CD4-positive, alpha-beta T cell treated with Interleukin-4 for 1 hour (primary cell): ENCODE results near the gene EMX1.

ENCODE experiments used
- DNase-seq, 2 donors: peaks; one replicate each; pipeline ENCODE4 v3.0.0-alpha.2; 2020 to 2022

EMX1 gene

DNA sequence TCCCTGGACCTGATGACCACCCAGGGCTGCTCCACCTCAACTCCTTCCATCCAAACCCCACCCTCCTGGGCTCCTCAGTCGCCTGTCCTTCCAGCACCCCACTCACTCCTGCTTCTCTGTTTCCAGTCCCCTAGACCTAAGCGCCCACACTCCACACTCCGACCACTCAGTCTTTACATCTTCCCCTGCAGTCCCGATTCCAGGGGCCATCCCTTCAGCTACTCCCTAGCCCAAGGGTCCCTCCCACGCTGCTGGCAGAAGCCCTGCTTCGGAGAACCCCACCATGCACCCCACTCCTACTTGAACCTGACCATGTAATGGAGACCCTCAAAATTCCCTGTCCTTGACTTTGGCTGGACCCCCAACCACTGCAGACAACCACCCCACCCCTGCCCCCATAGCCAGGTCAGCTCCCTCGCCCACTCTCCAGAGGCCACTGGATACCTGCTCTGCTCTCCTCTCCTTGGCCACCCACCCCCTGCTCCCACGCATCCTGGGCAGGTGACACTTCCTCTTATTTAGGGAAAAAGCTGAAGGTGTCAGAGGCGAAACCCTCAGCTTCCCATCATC, 28.2 kb downstream of the EMX1 start:
- DNase-seq: no peak

DNA sequence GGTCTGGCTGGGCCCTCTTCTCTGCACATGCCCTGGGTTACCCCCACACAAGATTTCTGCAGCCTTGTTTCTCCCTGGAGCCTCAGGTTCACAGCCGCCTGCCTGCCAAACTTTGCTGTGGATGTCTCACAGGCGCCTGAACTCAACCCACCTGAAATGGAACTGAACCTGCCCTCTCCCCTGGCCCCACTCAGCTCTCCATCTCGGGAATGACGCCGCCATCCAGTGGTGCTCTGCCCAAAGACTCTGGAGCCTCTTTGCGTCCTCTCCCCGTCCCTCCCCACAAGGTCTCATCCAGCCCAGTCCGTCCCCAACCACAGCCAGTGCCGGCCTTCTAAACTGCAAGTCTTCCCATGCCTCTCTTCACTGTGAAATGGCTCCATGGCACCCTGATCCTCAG, 29.1 kb downstream of the EMX1 start:
- DNase-seq: no peak

DNA sequence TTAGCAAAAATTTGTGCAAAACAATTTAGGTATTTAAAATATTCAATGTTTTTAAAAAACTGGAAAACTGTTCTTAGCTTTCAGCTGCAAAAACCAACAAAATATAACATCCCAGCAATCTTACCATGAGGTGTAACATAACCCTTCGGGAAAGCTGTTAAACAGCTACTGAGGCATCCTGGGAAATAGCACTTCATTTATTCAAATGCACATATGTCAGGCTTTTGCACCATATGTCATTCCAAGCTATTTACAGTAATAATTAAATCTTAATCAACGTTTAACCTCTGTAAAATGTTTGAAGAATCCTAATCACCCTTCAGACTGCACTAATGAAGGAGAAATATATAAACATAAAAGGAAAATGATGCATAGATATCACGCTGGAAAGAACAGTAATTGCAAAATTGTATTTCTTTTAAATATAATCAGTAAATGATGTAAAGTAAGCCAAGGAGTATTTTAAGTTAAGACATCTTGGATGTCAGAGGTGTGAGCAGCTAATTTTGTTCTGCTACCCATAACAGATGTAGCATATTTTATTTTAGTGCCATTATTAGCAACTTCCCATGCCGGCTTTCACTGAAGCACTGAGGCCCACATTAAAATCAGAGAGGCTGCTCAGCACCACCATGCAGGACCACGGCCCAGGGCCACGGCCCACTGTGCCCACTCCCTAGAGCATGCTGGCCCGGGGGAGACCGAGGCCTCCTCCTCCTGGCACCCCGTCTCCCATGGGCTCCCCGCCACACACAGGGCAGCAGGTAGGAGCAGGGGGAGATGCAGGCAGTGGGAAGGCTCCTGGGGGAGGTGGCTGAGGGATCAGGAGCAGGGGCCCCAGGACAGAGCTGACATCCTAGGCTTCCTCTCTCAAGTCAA, 30.9 kb downstream of the EMX1 start:
- DNase-seq: no peak

DNA sequence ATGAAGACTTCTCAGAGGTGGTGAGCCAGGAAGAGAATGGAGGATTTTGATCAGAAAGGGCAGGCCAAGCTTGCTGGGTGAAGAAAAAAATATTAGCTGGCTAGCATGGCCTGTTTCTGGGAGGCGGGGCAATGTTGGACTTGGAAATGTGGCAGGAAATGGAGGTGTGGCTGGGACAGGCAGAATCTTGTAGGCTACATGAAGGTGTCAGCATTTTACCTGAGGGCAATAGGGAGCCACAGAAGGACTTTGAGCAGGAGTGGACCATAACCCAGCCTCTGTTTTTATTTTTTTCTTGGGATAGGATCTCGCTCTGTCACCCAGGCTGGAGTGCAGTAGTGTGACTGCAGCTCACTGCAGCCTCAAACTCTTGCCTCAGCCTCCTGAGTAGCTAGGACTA, 31.7 kb downstream of the EMX1 start:
- no peak for DNase-seq

DNA sequence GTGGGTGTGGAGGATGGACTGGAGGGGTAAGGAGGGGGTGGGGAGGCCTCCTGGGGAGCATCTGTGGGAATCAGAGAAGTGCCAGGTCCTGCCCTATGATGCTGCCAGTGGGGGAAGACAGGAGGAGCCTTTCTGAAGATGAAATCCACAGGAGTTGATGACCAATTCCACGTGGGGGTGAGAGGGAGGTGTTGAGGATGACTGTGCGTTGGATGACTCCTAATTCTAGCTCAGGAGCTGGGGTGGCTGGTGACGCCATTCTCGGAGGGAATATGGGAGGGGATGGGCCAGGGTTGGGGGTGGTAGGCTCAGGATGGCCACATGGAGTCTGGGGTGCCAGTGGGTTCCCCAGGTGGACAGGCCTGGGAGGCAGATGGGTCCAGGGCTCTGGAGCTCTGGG, 32.3 kb downstream of the EMX1 start:
- no peak for DNase-seq

DNA sequence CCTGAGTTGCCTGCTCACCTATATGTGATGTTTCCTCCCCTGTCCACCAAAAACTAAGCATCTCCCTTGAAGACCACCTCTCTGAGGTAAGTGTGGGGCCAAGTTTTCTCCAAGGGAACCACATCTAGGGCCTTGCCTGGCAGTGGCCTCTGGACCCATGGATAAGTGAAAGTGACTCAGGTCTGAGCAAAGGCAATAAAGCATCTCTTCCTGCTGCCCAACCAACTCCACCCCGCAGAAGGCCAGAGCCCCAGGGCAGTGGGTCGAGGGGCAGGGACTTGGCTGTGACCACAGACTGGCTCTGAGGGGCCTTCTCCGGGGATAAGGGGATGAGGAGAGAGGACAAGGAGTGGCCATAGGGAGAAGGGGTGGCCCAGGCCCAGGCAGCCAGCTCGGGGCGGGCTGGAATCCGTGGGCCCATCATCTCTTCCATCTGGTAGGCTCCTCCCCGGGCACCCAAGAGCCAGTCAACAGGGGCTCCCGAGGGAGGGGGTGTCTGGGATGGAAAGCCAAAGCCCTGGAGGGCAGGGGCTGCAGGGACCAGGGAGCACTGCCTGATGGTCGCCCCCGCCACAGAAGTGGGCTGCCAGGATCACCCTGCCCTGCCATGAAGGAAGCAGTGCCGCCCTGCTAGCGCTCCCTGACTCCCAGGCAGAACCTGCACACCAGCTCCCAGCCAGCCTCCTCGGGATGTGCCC, 33.4 kb downstream of the EMX1 start:
- DNase-seq: no peak

DNA sequence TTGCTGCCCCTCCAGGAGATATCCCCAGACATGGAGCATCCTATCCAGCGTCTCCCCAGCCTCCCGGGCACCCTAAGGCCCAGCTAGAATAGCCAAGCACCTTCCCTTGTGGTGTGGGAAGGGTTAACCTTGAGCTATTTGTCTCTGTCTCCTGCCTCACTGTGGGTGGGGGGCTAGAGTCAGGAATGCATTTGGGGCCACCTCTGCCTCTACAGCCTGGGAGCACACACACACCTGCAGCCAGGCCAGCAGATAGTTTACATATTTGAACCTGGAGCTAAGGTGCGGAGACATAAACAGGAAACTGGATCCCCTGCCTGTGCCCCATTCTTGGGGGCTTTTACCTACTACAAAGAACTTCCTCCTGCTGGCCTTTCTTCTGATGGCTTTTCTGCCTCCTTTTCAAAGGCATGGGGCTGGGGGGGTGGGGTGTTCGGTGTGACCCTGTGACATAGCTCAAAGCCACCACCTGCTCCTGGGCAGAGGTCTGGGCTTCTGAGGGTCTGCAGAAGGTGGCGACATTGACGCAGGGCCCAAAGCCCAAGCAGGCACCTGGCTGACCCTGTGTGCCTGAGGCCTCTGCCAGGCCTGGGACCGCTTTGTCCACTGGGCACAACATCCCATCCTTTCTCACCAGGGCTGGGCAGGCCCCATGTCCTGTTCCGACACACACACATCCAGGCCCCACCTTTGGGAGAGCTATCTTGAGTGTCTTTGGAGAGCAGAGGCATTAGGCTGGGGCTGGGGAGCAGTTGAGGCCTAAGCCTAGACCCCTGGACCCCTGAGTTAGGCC, 34.2 kb downstream of the EMX1 start:
- DNase-seq: no peak

DNA sequence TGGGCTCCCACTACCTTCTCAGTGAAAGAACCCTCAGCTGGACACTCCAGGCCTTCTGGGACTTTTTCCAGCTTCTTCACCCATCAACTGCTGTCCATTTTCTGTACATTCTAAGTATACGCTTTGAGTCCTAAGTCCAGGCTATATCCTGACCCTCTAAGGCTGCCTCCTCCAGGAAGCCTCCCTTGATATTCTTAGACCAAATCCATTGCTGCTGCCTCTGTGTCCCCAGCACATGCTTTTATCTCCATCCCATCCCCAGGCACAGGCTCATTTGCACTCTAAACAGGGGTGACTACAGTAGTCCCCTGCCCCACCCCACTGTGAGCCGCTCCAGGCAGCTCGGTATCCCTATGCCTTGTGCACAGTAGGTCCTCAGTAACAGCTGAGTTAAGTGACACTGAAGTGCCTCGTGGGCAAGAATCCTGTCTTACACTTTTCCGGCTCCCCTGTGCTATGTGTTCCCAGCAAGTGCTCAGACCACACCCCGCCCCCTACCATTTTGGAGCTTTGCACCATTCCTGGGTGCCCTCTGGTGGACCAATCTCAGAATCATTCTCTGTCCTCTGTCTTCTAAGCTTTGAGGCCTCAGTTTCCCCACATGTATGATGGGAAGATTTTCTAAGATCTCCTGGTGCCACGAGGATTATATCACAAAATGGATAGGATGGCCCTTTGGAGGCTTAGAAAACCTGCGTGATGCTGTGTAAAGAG, 34.9 kb downstream of the EMX1 start:
- no peak for DNase-seq

DNA sequence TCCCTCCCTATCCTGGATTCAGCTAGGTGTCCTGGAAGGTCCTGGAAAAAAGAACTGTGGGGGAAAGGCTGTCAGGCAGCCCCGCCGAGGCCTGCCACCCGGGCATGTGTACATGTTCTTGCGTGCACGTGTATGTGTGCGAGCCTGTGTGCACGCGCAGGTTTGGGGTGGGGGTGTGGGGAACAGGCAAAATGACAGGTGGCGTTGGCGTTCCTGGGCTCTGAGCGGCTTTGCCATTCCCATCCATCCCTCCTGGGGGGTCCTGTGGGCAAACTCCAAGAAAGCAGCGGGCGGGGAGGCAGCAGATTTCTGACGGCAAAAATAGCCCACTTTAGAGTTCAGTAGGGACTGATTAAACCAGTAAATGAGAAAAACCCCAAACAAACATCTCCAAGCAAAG, 35.6 kb downstream of the EMX1 start:
- no peak for DNase-seq

DNA sequence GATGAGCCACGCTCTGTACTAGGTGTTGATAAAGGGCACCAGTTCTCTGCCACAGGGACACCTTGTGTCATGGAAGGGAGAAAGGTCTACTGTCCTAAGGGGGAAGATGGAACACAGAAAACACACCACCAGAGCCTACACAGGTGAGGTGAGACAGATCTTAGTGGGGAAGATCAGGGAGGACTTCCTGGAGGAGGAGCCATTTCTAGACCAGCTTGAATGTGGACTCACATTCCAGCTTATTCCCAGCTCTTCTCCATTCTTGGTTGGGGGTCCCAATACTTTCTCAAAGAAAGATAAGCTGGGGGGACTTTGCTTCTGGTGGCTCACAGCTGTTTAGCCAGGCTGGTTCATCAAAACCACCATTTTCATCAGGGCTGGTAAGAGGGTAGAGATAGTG, 36.2 kb downstream of the EMX1 start:
- DNase-seq: no peak

DNA sequence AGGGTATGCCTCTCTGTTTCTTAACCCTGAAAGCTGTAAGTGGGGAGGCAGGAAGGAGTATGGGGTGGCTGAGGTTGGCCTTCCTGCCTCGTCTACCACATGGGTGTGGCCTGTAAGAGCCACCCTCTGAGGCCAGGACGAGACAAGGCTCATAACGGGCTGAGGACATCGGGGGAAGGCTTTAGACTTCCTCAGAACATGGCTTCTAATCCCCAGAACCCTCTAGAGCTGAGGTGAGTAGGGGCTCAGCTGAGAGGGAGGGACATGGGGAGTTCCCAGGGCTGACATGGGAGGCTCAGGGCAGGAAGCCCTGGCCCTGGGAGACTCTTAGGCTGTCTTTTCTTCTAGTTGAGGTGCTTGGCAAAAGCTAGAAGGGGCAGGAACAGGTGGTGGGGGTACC, 36.7 kb downstream of the EMX1 start:
- peak; percentile 33 to 47 for DNase-seq

DNA sequence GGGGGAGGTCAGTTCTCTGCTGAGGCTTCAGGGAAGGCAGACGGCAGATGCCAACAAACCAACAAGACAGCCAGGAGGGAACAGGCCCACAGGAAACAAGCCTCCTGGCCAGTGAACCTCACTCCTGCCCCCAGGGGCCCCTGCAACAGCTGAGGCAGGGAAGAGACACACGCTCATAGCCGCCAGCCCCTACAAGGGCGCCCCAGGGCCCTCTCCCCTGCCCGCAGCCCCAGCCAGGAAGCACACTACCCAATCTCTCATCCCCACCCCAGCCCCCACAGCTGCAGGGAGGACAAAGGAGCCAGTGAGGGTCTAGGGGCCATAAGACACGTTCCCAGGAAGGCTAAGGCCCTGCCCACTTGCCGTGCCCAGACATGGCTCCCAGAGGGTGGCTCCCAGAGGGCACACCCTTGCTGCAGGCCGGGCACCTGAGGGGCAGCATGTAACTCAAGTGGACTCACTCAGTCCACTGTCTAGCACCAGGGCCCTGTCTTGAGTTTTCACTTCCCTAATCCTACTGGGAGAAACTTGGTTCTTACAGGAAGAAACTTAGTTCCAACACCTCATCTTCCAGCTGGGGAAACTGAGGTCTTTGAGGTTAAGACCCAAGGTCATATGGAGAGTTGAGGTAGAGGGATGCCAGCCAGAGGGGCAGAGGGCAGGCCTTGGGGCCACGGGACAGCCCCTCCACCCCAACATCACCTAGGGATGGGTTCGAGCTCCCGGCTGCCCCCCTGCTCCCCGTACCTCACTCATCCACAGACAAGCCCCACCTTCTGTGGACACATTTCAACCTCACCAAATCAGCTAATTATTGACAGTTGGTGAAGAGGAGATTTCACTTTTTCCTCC, 37.3 kb downstream of the EMX1 start:
- DNase-seq: no peak

DNA sequence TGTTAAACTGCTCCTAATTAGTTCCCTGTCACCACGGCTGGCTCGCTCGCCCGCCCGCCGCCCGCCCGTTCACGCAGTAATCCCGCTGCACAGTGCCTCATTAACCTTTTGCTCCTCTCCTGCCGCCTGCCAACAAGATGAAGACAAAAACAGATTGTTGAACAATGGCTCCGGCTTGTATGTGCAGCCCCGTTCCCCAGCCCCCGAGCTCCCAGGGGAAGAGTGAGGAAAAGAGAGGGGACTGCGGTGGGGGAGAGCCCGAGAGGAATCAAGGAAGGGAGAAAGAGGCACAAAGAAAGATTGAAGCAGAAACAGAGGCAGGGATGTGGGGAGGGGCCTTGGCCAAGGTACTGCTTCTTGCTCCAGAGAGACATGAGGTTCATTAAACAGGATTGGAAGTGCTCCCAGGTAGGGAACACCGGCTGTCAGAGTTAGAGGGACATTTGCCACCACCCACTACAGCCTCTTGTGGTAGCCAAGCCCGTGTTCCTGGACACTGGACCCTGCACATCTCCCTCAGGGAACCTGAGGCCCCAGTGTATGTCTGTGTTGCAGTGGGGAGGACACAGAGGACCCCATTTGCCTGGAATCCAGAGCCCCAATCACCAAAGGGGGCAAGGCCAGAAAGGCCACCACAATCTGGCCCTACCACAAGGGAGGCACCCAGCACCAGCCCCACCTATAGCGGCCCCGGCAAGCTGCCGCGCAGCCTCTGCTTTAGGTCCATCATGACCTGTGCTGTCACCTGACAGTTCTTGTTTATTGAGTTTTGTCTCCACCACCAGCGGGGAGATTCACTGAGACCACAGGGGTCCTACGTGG, 38.1 kb downstream of the EMX1 start:
- no peak for DNase-seq

DNA sequence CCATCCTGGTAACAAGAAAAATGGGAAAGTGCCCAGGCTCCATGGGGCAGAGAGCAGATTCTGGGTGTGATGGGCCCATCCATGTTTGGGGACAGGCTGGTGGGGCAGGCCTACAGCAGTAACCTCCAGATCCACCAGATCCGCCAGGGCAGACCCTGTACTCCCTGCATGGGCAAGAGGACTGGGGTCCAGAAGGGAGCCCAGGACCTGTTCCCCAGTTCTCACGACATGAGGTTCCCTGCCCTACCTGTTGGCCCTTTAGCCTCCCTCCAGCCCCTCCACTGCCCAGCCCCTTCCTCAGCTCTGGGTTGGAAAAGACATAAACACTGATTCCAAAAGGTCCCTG, 38.7 kb downstream of the EMX1 start:
- no peak for DNase-seq

DNA sequence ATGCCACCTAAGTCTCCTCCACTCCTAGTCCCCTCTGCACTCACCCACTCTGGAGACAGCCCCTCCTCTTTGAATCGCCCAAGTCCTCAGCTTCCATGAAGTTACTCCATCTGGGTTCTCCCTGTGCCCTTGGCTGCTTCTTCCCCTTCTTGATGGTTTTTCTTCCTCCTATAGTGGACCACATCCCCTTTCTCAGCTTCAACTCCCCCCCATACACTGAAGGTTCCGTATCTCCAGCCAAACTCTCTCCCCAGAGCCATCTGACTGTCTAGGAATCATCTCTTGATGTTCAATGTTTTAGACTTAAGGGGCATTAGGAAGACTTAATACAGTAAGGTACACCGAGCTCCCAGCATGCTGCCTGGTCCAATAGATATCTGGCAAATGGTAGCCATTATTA, 39.6 kb downstream of the EMX1 start:
- DNase-seq: no peak

DNA sequence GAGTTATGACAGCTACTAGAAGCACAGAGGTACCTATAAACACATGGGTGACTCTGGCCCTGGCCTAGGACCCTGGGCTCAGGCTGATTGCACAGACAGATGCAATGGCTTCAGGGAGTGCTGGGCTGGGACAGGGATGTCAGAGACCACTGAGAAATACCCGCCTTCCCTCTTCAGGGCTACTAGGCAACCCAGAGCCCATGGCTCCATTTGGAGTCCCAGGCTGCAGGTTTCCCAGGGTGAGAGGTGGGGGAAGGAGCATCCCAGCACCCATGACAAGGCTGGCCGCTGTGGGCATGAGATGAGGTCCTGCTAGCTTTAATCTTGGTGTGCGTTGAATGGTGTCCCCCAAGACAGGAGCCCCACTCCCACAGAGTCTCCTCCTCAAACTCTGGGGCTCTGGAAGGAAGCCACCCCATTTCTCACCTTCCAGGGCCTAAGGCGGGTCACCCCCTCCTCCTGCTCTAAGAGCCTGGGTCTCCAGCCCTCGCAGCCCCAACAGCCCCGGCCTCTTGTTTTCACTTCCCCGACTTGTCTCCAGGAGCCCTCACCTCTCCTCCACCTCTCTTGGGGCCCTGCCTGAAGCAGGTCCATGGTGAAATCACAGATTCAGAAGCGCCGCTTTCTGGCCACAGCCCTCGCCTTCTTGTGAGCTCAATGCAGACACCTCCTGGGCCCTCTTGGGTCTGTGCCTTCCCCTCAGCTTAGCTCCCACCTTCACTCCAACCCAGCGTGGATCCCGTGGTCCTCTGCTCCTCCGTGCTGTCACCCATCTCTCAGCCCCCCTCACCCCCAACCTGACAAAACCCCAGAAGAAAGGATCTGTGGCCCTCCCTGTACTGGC, 41.4 kb downstream of the EMX1 start:
- no peak for DNase-seq

DNA sequence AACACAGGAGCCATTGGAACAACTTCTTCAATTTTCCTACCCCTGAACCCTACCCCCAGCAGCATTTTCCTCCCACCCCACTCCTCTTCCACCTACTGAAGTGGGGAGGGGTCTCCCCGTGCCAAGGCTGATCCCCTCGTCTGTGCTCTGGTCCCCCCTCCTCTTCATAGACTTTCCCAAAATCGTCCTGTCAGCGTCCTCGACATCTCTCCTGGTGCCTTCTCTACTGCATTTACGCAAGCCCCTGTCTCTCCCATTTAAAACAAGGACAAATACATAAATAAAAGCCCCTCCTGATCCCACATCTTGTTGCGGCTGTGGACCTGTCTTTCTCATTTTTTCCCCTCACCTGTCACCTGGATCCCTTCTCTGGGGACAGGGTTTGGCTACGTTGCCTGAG, 42.2 kb downstream of the EMX1 start:
- no peak for DNase-seq

DNA sequence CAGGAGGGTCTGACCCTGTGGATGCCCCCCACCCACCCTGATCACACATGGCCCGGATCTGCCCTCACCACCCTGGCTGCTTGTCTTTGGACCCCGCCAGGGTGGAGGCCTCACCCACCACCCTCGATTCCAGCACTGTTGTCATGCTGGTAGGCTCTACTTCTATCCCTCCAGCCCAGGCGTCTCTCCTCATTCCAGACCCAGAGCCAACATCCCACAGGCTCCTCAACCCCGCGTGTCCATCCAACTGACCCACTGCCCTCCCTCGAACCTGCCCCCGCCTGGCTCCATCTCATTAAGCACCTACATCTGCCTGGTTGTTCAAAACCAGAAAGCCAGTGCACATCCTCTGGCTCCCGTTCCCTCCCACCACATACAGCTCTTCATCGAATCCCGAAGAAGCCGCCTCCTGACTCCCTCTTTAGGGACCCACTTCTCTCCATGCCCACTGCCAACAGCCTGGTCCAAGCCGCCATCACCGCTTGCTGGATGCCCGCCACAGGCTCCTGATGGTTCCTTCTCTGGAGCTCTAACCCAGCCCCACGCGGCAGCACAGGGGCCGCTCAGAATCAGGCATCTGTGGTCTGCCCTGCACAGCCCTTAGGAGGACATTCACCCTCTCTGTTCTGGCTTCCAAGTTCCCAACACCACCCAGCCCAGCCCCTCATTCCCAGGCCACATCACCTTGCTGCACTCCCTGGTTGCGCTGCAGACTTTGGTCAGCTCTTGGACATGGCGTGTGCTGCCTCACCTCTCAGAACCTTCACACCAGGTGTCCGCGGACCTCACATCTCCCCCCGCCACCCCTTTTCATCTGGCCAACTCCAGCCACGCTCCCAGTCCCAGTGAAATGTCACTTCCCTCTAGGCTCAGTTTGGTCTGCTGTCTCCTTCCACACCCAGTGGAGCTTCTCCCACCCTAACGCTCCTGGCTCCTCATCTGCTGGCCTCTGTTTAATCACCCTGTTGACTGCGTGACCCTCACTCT, 43.0 kb downstream of the EMX1 start:
- DNase-seq: no peak
